T-helper 2 cell treated with Interferon-gamma antibody and Interleukin-4, amounts not matched to agents 100 ng/mL and 5 ng/mL, for 36 hours (primary cell): Measurements from ENCODE around the gene ADAMTS17. TPM values are rescaled to one million over a fixed set of nuclear protein-coding genes. Genes with fewer than 3 reads are reported as not detected.

Experiments used
- intact Hi-C: fragments of 100-400 bp; cut with micrococcal nuclease; formaldehyde crosslinking; loops from one replicate; pipeline ENCODE4 v1.15.1; 2023
- total RNA-seq: library from RNA; stranded (reverse); gene quantifications from 2 replicates; pipeline ENCODE4 v1.2.3, GENCODE V29; 2022

ADAMTS17 gene
- total RNA-seq, 1 donor from 2014 or later: 1.7 TPM

GRCh38 chr15:100174159-100174903 lies 167.4 kb downstream of the ADAMTS17 start:
- intact Hi-C loops: no loop called here

GRCh38 chr15:100172356-100173024 lies 169.3 kb downstream of the ADAMTS17 start:
- intact Hi-C loops: no loop called here

- intact Hi-C loops: no loop called here
Measured at GRCh38 chr15:100171411-100171810, 170.4 kb downstream of the ADAMTS17 start.

- intact Hi-C loops: no loop called here
Measured at GRCh38 chr15:100170291-100171210, 171.2 kb downstream of the ADAMTS17 start.

- intact Hi-C loops: no loop called here
Measured at GRCh38 chr15:100169615-100170290, 172.0 kb downstream of the ADAMTS17 start.

GRCh38 chr15:100168787-100169186 lies 173.0 kb downstream of the ADAMTS17 start:
- intact Hi-C loops: no loop called here

GRCh38 chr15:100167884-100168375 lies 173.8 kb downstream of the ADAMTS17 start:
- intact Hi-C loops: no loop called here

- intact Hi-C loops: no loop called here
Measured at GRCh38 chr15:100166313-100166712, 175.5 kb downstream of the ADAMTS17 start.

- intact Hi-C loops: no loop called here
Measured at GRCh38 chr15:100163961-100164360, 177.8 kb downstream of the ADAMTS17 start.

- intact Hi-C loops: no loop called here
Measured at GRCh38 chr15:100160953-100161352, 180.8 kb downstream of the ADAMTS17 start.

- intact Hi-C loops: no loop called here
Measured at GRCh38 chr15:100159436-100159835, 182.3 kb downstream of the ADAMTS17 start.

GRCh38 chr15:100158356-100158755 lies 183.4 kb downstream of the ADAMTS17 start:
- intact Hi-C loops: no loop called here

GRCh38 chr15:100156201-100156600 lies 185.6 kb downstream of the ADAMTS17 start:
- intact Hi-C loops: no loop called here

- intact Hi-C loops: no loop called here
Measured at GRCh38 chr15:100154338-100154737, 187.4 kb downstream of the ADAMTS17 start.

- intact Hi-C loops: no loop called here
Measured at GRCh38 chr15:100152463-100152862, 189.3 kb downstream of the ADAMTS17 start.

- intact Hi-C loops: no loop called here
Measured at GRCh38 chr15:100150906-100151305, 190.9 kb downstream of the ADAMTS17 start.

GRCh38 chr15:100147828-100148227 lies 193.9 kb downstream of the ADAMTS17 start:
- intact Hi-C loops: no loop called here

GRCh38 chr15:100143378-100143777 lies 198.4 kb downstream of the ADAMTS17 start:
- intact Hi-C loops: no loop called here

GRCh38 chr15:100141311-100142001 lies 200.3 kb downstream of the ADAMTS17 start:
- intact Hi-C loops: no loop called here

GRCh38 chr15:100140527-100141308 lies 201.1 kb downstream of the ADAMTS17 start:
- intact Hi-C loops: no loop called here
